SK-N-MC (cell line): ENCODE measurements around the gene DHX16.

Experiments used
- EZH2 ChIP-seq: fragments of 200-600 bp; sonication (generic); IDR thresholded peaks from one replicate; pipeline ENCODE4 v1.6.1; 2017; ENCODE audit warnings: antibody characterized with exemption
- FOXP2 ChIP-seq: optimal IDR thresholded peaks from 2 replicates; pipeline ENCODE3; 2011; ENCODE audit warnings: mild to moderate bottlenecking, moderate library complexity; ENCODE audit not compliant: insufficient read depth; ENCODE audit errors: extremely low read length, control extremely low read depth
- POLR2AphosphoS5 ChIP-seq: IDR thresholded peaks from 2 replicates; pipeline ENCODE4 v1.6.1; 2012; ENCODE audit warnings: mild to moderate bottlenecking, low read depth, low read length, borderline replicate concordance

GRCh38 chr6:30682143-30683117 is 9.6 kb upstream of the DHX16 start:
- no peak for TF ChIP-seq EZH2
- peak; percentile 61 for TF ChIP-seq POLR2AphosphoS5
- TF ChIP-seq FOXP2 = no peak
